ENCODE measurements around the gene HS2ST1.

GRCh38 chr1:87089823-87090222 is 175.4 kb downstream of the HS2ST1 start:
- no peak for TF ChIP-seq CTCF (IDR thresholded peaks at IDR 0.05)
- no peak for TF ChIP-seq POLR2A (IDR thresholded peaks at IDR 0.05)

Measured in ovary (tissue), 3 donors.